ENCODE results near the gene HMCN1. TPM values are rescaled to one million over a fixed set of nuclear protein-coding genes. Genes with fewer than 3 reads are reported as not detected.

The HMCN1 gene
- total RNA-seq, 1 donor from 2014 or later, result 22.2 TPM

DNA sequence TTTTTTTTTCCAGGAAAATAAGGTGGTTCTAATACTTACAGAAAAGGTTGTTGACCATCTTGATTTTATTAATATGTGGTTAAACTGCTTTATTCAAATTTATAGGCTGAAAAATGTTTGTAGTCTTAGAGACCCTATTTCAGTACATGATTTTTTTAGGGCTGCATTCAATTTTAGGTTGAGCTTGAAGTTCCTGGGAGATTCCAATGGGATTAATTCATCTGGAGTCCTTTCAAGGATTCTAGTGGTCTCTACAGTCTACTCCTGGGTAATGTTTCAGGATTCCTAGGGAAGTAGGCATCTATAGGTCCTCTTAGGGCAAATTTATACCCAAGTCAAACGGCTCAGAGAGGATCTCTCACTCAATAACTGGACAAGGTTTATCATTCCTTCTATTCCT, 126.7 kb downstream of the HMCN1 start:
- TF ChIP-seq, protein P1, sequence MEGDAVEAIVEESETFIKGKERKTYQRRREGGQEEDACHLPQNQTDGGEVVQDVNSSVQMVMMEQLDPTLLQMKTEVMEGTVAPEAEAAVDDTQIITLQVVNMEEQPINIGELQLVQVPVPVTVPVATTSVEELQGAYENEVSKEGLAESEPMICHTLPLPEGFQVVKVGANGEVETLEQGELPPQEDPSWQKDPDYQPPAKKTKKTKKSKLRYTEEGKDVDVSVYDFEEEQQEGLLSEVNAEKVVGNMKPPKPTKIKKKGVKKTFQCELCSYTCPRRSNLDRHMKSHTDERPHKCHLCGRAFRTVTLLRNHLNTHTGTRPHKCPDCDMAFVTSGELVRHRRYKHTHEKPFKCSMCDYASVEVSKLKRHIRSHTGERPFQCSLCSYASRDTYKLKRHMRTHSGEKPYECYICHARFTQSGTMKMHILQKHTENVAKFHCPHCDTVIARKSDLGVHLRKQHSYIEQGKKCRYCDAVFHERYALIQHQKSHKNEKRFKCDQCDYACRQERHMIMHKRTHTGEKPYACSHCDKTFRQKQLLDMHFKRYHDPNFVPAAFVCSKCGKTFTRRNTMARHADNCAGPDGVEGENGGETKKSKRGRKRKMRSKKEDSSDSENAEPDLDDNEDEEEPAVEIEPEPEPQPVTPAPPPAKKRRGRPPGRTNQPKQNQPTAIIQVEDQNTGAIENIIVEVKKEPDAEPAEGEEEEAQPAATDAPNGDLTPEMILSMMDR (IDR thresholded peaks at IDR 0.05; ENCODE audit: unreplicated experiment), result no peak
- Mint-ChIP-seq H3K4me1 (ENCODE audit: unreplicated experiment) (peaks cover 3% of the 10 kb centered on the region), H3K27ac (ENCODE audit: unreplicated experiment) (no peak overlapping the region), H3K4me3 (ENCODE audit: unreplicated experiment) (no peak overlapping the region), H3K36me3 (ENCODE audit: low read depth, unreplicated experiment) (no peaks in the 10 kb centered on the region), H3K9me3 (ENCODE audit: unreplicated experiment) (no peaks in the 10 kb centered on the region), H3K27me3 (ENCODE audit: unreplicated experiment) (no peaks in the 10 kb centered on the region)
- no peak for DNase-seq (ENCODE audit: low spot score)

DNA sequence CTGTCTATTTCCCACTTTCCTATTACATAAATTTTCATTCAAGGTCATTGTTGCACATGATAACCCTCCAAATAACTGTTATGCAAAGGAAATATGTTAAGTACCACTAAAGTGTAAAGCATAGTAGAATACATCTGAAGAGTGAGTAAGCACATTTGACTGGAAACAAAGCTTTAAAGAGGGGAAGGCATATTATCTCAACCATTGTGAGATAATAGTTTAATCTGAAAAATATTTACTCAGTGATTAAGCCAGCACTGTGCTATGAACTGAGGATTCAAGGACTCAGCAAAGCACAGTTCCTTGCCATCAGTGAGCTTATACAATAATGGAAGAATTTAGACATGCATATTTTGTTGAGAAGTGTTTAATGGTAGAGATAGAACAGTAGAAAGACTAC, 127.4 kb downstream of the HMCN1 start:
- TF ChIP-seq, protein P1 (IDR thresholded peaks at IDR 0.05; ENCODE audit: unreplicated experiment), result no peak

GRCh38 chr1:185862235-185862634, 128.0 kb downstream of the HMCN1 start:
- no peak overlapping the region for H3K27ac Mint-ChIP-seq (ENCODE audit: unreplicated experiment)
- H3K9me3 Mint-ChIP-seq (ENCODE audit: unreplicated experiment), result no peaks in the 10 kb centered on the region
- peaks cover 3% of the 10 kb centered on the region for H3K4me1 Mint-ChIP-seq (ENCODE audit: unreplicated experiment)
- no peaks in the 10 kb centered on the region for H3K27me3 Mint-ChIP-seq (ENCODE audit: unreplicated experiment)
- no peak for DNase-seq (ENCODE audit: low spot score)
- H3K36me3 Mint-ChIP-seq (ENCODE audit: low read depth, unreplicated experiment), result no peaks in the 10 kb centered on the region
- TF ChIP-seq, protein P1 (IDR thresholded peaks at IDR 0.05; ENCODE audit: unreplicated experiment), result no peak
- H3K4me3 Mint-ChIP-seq (ENCODE audit: unreplicated experiment), result no peak overlapping the region

More for the DNA sequence above, 127.4 kb downstream of the HMCN1 start:
- no peak for DNase-seq (ENCODE audit: low spot score)
- Mint-ChIP-seq H3K27ac (ENCODE audit: unreplicated experiment) (no peak overlapping the region), H3K9me3 (ENCODE audit: unreplicated experiment) (no peaks in the 10 kb centered on the region), H3K4me3 (ENCODE audit: unreplicated experiment) (no peak overlapping the region), H3K4me1 (ENCODE audit: unreplicated experiment) (peaks cover 3% of the 10 kb centered on the region), H3K27me3 (ENCODE audit: unreplicated experiment) (no peaks in the 10 kb centered on the region), H3K36me3 (ENCODE audit: low read depth, unreplicated experiment) (no peaks in the 10 kb centered on the region)

DNA sequence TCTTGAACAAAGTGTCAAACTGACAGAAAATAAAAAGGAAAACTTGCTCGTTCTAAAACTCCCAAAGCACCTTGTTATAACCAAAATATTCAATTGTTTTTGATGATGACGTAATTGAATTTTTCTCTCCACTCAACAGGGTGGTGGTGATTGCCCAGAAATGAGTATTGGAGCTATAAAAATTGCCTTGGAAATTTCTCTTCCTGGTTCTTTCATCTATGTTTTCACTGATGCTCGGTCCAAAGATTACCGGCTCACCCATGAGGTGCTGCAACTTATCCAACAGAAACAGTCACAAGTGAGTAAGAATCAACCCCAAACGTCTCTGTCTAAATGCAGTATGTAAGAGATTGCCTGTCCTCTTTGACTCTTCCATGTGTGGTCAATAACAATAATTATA, 130.1 kb downstream of the HMCN1 start:
- no peaks in the 10 kb centered on the region for H3K9me3 Mint-ChIP-seq (ENCODE audit: unreplicated experiment)
- peaks cover 2% of the 10 kb centered on the region for H3K27me3 Mint-ChIP-seq (ENCODE audit: unreplicated experiment)
- H3K4me1 Mint-ChIP-seq (ENCODE audit: unreplicated experiment), result peaks cover under 1% of the 10 kb centered on the region
- no peak for DNase-seq (ENCODE audit: low spot score)
- H3K4me3 Mint-ChIP-seq (ENCODE audit: unreplicated experiment), result no peak overlapping the region
- H3K36me3 Mint-ChIP-seq (ENCODE audit: low read depth, unreplicated experiment), result no peaks in the 10 kb centered on the region
- TF ChIP-seq, protein P1 (IDR thresholded peaks at IDR 0.05; ENCODE audit: unreplicated experiment), result no peak
- H3K27ac Mint-ChIP-seq (ENCODE audit: unreplicated experiment), result no peak overlapping the region

DNA sequence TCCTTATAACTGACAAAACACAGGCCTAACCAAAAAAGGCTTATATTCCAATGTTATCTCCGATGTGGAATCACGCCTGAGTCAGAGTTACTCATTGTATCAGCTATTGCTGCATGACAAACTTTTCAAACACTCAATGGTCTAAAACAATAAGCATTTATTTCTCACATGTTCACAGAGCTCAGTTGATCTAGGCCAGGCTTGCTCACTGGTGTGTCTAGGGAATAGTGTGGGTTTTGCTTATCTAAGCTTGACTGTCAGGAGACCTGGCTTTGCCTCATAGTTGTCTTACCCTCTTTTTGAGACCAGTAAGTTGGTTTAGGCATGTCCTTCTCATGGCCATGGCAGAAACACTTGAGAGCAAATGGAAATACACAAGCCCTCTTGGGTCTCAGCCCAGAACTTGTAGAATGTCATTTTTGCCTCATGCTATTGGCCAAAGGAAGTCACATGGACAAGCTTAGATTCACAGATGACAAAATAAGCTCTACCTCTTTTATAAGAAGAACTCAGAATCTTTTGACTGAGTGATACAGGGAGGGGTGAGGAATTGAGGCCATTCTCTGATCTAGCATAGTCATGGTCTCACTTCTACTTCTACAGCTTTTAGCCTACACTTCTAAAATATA, 130.8 kb downstream of the HMCN1 start:
- Mint-ChIP-seq H3K27me3 (ENCODE audit: unreplicated experiment) (peaks cover 2% of the 10 kb centered on the region), H3K9me3 (ENCODE audit: unreplicated experiment) (no peaks in the 10 kb centered on the region), H3K4me3 (ENCODE audit: unreplicated experiment) (no peak overlapping the region), H3K4me1 (ENCODE audit: unreplicated experiment) (peaks cover 6% of the 10 kb centered on the region), H3K27ac (ENCODE audit: unreplicated experiment) (no peak overlapping the region), H3K36me3 (ENCODE audit: low read depth, unreplicated experiment) (no peaks in the 10 kb centered on the region)
- TF ChIP-seq, protein P1 (IDR thresholded peaks at IDR 0.05; ENCODE audit: unreplicated experiment), result no peak
- no peak for DNase-seq (ENCODE audit: low spot score)

All from endothelial cell (in vitro differentiated cells).